Stimulated activated CD4-positive, alpha-beta T cell treated with anti-CD3 and anti-CD28 coated beads, Interleukin-1b, Interleukin-23, amount 100 ng/mL, for 4 hours (primary cell): ENCODE data around the gene FAM78A.
A peak's percentile ranks its signal among the peaks of the same experiment; 100 is the strongest.
"Not testable (repeated sequence)": the region's sequence is repeated elsewhere in the genome, so short reads cannot be mapped to it uniquely, and the experiment has no call there.

ENCODE experiments used
- DNase-seq, 2 donors: peaks; one replicate each; pipeline ENCODE4 v3.0.0-alpha.2; 2020; ENCODE audit warnings: low read depth in 2 of 2

FAM78A gene

DNA sequence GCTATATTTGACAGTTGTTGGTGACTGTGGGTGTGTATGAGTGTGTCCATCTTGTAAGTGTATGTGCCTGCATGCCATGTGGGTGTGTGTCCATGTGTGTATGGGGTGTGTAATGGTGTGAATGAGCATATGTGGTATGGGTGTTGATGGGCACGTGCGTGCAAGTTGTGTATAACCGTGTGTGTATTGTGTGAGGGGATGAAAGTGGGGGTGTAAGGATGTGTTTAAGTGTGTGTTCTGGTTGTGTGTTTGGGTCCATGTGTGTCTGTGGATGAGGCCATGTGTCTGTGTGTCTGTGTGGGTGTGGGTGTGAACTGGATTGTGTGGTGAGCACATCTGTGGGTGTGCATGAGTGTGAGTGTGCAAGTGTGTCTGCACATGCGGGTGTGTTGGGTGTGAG is 5.9 kb upstream of the FAM78A start:
- no peak for DNase-seq

DNA sequence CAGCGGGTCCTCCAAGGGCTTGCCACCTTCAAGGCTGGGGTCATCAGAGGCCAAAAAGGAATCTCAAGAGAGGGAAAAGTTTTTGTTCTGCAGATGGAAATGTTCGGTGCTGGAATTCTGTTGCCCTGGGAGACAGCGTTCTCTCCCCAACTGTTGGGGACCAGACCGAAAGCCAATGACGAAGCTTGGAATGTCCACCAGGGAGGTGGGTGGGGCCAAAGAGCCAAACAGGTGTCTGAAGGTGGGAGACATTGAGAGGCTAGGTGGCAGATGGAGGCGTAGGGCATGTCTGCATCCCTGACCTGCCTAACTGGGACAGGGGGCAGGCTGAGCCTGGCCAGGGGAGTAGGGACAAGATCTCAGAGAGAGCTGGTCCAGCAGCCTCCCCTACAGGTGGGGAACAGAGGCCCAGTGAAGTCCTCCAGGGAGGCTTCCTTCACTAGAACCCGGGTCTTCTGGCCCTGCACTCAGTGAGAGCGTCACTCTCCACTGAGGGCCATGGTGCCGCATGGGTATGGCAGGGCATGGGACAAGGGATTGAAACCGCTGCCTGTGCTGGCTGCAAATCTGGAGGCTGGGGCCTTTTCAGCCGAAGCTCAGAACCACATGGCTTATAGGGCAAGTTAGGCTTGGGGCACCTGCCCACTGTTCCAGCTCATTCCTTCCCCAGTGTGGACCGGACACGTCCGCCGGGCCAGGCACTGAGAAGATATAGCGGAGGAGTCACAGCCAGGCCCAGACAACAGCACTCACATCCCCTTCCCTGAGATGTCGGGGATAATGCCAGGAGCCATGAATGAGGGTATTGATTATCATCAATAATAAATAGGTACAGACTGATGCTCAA is 5.0 kb upstream of the FAM78A start:
- DNase-seq, result no peak

DNA sequence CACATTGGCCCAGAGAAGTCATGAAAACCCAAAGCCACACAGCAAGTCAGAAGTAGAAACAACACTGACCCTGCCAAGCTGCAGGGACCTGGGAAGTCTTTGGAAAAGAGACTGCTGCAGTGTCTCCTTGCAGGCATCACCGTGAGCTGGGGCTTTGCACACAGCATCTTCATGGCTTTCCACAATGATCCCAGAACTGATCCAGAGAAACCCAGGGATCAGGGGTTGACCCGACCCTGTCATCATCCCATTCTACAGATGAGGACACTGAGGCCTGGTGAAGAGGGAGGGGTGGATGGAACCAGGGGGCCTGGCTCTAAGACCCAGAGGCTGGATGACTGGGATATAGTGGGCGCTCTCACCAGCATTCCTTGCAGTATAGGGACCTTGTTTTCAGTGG is 4.3 kb upstream of the FAM78A start:
- no peak for DNase-seq

DNA sequence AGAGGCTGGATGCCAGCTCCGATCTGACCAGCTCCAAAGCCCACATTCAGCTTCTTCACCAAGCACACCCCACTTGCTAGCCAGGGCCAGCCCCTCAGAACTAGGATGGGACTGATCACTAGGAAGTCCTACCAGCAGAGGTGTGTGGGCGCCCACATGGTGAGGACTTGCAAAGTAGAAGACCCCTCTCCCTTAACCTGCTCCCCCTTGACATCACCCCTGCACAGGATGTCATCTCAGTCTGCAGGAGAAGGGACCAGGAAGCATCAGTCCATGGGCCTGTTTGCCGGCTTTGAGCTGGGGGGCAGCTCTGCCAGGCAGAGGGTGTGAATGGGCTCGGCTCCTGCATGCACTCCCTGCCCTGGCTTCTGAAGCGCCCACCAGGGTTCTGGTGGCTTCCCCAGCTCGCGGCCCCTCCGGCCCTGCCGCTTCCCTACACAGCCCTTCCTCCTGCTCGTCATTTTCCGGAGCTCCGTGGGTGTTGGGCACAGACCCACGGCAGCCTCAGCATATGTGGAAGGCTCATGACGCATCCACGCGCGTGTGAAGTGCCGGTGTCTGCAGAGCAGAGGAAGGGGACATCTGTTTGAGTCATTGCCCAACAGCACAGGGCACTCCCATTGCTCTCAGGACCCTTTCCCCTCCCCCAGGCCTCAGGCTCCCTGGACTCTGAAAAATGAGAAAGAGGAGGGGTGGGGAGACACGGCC is 3.7 kb upstream of the FAM78A start:
- DNase-seq, result no peak

- no peak for DNase-seq
Measured at GRCh38 chr9:131279196-131279862, 3.0 kb upstream of the FAM78A start.

DNA sequence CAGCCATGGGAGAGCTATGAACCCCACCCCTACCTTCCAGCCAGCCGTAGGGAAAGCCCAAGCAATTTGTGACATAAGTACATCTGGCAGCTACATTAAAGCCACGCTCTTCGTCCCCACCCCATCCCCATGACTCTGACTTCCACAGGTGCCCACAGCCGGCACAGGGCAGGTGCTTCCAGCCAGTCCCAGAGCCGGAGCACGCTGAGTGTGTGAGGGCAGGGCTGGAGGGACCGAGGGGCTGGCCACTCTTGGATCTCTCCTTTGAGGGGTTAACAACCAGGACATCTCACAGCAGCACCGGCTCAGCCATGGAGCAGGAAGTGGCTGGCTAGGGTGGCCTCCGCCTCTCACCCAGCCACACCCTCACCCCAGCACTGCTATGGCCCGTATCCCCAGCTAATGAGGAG is 2.4 kb upstream of the FAM78A start:
- DNase-seq, result no peak

DNA sequence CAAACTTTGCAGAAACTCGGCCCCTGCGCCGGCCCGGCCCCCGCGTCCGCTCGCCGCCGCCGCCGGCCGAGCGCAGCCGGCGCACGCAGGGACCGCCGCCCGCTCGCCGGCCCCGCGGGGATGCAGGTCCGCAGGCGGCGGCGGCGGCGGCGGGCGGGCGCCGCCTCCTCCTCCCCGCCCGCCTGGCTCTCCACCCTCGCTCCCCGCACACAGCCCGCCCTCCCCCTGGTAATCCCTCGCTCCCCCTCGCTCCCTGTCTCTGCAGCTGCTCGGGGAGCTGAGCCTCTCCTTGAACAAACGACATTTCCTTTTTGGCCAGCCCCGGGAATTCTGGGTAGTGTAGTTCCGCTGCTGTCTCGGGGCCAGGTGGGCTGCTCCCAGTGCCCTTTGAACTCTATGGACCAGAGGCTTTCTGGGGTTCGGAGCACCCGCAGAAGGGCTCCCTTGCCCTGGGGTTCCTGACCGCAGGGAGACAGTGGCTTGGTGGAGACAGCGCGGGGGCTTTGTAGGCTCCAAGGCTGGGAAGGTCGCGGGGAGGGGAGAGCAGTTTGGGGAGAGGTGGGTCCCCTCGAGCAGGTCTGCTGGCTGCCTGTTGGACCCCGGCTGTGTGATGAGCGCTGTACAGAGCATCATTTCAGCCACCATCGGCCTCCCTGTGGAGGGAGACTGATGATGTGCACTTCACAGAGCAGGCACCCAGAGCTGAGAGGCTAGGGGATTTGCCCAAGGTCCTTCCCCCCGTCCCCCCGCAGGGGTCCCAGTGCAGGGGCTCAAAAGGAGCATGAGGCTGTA is 1.8 kb upstream of the FAM78A start:
- peak; percentile 56 to 64 for DNase-seq

DNA sequence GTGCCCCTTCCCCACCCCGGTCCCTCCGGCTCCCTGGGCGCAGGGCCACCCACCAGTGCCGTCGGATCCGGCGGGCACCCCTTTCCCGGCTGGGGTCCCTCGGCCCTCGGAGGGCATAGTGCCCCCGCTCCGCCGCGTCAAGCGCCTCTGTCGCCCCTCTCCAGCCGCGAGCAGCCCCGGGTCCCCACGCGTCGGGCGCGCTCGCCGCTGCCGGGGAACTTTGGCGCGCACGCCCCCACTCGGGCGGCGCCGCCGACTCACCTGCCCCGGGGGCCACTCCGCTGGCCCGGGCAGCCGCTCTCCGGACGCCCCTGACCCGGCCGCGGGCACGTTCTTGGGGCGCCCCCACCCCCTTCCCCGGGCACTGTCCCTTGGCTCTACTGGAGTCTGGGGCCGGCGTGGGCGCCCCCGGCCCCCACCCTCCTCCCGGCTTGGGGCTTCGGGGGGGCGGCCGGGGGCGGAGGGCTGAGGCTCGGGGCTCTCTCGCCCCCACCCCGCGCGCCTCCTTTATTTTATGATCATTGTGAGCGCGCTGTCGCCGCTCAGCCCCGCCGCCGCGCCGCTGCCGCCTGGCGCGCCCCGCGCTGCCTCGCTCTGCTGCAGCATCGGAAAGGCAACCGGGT is 1.1 kb upstream of the FAM78A start:
- no peak for DNase-seq

DNA sequence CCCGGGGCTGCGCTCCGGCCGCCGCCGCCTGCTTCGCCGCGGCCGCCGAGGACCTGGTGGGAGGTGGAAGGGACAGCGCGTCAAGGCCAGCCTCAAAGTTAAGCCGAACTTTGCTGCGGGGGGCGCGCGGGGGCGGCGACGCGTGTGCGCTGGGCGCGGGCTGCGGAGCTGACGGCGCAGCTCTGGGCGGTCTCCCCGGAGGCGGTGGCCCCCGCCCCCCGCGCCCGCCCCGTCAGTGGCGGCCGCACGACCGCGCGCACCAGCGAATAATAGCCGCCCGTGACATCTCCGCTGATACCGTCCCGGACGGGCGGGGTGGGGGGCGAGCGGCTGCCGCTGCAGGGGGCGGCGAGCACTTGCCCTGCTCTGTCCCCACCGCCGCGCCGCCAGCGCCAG is 579 bp upstream of the FAM78A start:
- no peak for DNase-seq

GRCh38 chr9:131275332-131276093 is 797 bp downstream of the FAM78A start:
- no peak for DNase-seq

- DNase-seq, result no peak
Measured at GRCh38 chr9:131274674-131275331, 1.5 kb downstream of the FAM78A start.

- DNase-seq, result no peak
Measured at GRCh38 chr9:131273856-131274673, 2.2 kb downstream of the FAM78A start.

- no peak for DNase-seq
Measured at GRCh38 chr9:131273146-131273855, 3.0 kb downstream of the FAM78A start.

DNA sequence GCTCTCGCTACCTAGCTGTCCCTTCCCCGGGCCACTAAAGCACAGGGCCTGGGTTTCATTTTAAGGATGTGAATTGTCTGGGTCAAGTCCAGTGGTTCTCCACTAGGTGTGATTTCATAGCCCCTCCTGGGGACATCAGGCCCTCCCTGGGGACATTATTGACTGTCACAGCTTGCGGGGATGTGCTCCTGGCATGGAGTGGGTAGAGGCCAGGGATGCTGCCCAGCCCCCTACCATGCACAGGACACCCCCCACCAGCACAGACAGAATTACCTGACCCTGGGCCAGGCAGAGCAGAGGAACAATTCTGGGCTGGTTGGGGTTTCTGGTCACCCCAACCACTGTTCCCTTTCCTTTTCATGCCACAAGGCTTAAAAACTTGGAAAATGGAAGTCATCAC is 4.1 kb downstream of the FAM78A start:
- no peak for DNase-seq

GRCh38 chr9:131271506-131271931 is 4.8 kb downstream of the FAM78A start:
- DNase-seq, result no peak

- DNase-seq, result not testable (repeated sequence)
Measured at GRCh38 chr9:131271016-131271273, 5.4 kb downstream of the FAM78A start.

DNA sequence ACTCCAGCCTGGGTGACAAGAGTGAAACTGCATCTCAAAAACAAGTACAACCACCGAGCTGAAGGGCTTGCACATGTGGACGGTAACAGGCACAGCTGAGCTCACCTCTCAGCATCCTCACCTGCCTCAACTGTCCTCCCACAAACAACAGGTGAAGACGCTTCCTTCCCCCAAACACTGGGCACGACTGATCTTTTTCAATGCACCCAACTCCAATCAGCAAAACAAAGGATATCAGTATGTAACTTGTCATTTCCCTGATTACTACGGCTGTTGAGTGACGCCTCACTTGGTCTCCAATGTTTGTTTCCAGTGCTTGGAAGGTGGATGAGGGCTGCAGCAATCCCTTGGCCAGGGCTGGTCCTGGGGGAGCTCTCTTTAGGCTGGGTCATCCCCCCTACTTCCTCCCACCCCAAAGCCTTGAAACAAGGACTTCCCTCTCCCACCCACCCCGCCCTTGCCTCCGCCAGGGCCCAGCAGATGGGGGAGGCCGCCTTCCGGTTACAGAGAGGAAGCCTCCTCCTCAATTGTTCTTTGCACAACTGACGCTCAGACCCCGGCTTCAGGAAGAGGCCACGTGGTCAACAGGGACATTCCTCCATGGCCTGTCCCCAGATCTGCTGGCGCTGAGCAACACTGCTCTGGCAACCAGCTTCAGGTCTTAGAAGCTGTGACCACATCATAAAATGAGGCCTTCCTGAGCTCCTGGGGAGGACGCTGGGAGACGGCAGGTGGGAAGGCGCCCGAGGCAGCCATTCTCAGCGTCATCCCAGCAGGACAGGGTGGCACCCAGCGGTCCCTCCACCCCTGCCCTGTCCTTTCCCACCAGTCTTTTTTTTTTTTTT is 5.9 kb downstream of the FAM78A start:
- DNase-seq, result no peak
